ENCODE data around the gene PTBP3. TPM values are rescaled to one million over a fixed set of nuclear protein-coding genes. Genes with fewer than 3 reads are reported as not detected.

The PTBP3 gene
- polyA plus RNA-seq, 1 experiment, result 34.8 TPM

- no peak for DNase-seq (ENCODE audit: low read depth, low spot score)
- H3K27me3 ChIP-seq (ENCODE audit: control insufficient read depth, insufficient read depth, low read length), result no peaks in the 10 kb centered on the region
- H3K27ac ChIP-seq (ENCODE audit: low read depth, low read length), result no peak overlapping the region
- no peak for TF ChIP-seq CTCF (IDR thresholded peaks at IDR 0.05; ENCODE audit: low read depth, low read length)
- ChIA-PET CTCF (interaction anchor here (0.6 kb wide), 1 partner anchor 18 kb away, joined by 3 read pairs; no protein-coding TSS in a partner anchor), POLR2A (no interaction called here)
- no peak overlapping the region for H3K4me3 ChIP-seq (ENCODE audit: low read depth, low read length)
- no peaks in the 10 kb centered on the region for H3K9me3 ChIP-seq (ENCODE audit: control insufficient read depth, insufficient read depth, low read length)
Measured at GRCh38 chr9:112242147-112242804, 91.1 kb downstream of the PTBP3 start.

GRCh38 chr9:112241491-112241890 lies 91.9 kb downstream of the PTBP3 start:
- no peak overlapping the region for H3K4me3 ChIP-seq (ENCODE audit: low read depth, low read length)
- H3K27ac ChIP-seq (ENCODE audit: low read depth, low read length), result no peak overlapping the region
- TF ChIP-seq CTCF (IDR thresholded peaks at IDR 0.05; ENCODE audit: low read depth, low read length), result no peak
- H3K9me3 ChIP-seq (ENCODE audit: control insufficient read depth, insufficient read depth, low read length), result no peaks in the 10 kb centered on the region
- H3K27me3 ChIP-seq (ENCODE audit: control insufficient read depth, insufficient read depth, low read length), result no peaks in the 10 kb centered on the region
- no peak for DNase-seq (ENCODE audit: low read depth, low spot score)
- ChIA-PET CTCF (no interaction called here), POLR2A (no interaction called here)

GRCh38 chr9:112239708-112240107 lies 93.7 kb downstream of the PTBP3 start:
- no peak for DNase-seq (ENCODE audit: low read depth, low spot score)
- TF ChIP-seq CTCF (IDR thresholded peaks at IDR 0.05; ENCODE audit: low read depth, low read length), result no peak
- no peaks in the 10 kb centered on the region for H3K27me3 ChIP-seq (ENCODE audit: control insufficient read depth, insufficient read depth, low read length)
- H3K9me3 ChIP-seq (ENCODE audit: control insufficient read depth, insufficient read depth, low read length), result no peaks in the 10 kb centered on the region
- POLR2A ChIA-PET, result no interaction called here
- no peak overlapping the region for H3K27ac ChIP-seq (ENCODE audit: low read depth, low read length)
- CTCF ChIA-PET, result no interaction called here
- no peak overlapping the region for H3K4me3 ChIP-seq (ENCODE audit: low read depth, low read length)

GRCh38 chr9:112239284-112239683 lies 94.1 kb downstream of the PTBP3 start:
- Histone ChIP-seq H3K9me3 (ENCODE audit: control insufficient read depth, insufficient read depth, low read length) (no peaks in the 10 kb centered on the region), H3K27me3 (ENCODE audit: control insufficient read depth, insufficient read depth, low read length) (no peaks in the 10 kb centered on the region), H3K27ac (ENCODE audit: low read depth, low read length) (no peak overlapping the region), H3K4me3 (ENCODE audit: low read depth, low read length) (no peak overlapping the region)
- DNase-seq (ENCODE audit: low read depth, low spot score), result no peak
- TF ChIP-seq CTCF (IDR thresholded peaks at IDR 0.05; ENCODE audit: low read depth, low read length), result no peak
- ChIA-PET POLR2A (no interaction called here), CTCF (no interaction called here)

- Histone ChIP-seq H3K27me3 (ENCODE audit: control insufficient read depth, insufficient read depth, low read length) (no peaks in the 10 kb centered on the region), H3K27ac (ENCODE audit: low read depth, low read length) (no peak overlapping the region), H3K4me3 (ENCODE audit: low read depth, low read length) (no peak overlapping the region), H3K9me3 (ENCODE audit: control insufficient read depth, insufficient read depth, low read length) (no peaks in the 10 kb centered on the region)
- POLR2A ChIA-PET, result interaction anchor here (1.1 kb wide), 1 partner anchor 98 kb away, joined by 3 read pairs; the partner anchor contains the start of gene PTBP3
- no peak for TF ChIP-seq CTCF (IDR thresholded peaks at IDR 0.05; ENCODE audit: low read depth, low read length)
- DNase-seq (ENCODE audit: low read depth, low spot score), result no peak
- CTCF ChIA-PET, result interaction anchor here (1.1 kb wide), 1 partner anchor 11 kb away, joined by 3 read pairs; no protein-coding TSS in a partner anchor
Measured at GRCh38 chr9:112234779-112235178, 98.6 kb downstream of the PTBP3 start.
